Cerebellar cortex (tissue), 1 donor: ENCODE results near the gene MXRA8.

Experiments used
- DNase-seq: peaks from one replicate; pipeline ENCODE4 v3.0.0-alpha.2; 2015; ENCODE audit warnings: low spot score

Gene MXRA8

DNA sequence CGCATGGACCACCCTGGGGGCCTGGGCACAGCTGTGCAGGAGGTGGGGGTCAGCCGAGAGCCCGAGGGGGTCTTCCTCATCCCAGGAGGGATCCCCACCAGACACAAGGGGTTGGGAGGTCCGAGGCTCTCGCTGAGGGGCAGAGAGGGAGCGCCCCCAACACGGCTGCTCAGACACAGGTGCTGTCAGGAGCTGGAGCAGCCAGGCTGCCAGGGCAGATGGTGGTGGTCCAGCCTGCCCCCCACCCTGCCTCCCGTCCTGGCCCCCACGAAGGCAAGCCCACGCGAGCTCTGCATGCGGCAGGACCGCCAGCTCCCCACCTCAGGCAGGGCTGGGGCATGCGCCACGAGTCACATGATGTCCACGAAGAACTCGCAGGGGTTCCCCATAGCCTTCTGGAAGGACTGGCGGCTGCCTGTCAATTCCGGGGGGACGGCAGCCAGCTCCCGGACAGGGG, 22.5 kb downstream of the MXRA8 start:
- no peak for DNase-seq

- no peak for DNase-seq
Observed at GRCh38 chr1:1335283-1335682, 23.1 kb downstream of the MXRA8 start.

DNA sequence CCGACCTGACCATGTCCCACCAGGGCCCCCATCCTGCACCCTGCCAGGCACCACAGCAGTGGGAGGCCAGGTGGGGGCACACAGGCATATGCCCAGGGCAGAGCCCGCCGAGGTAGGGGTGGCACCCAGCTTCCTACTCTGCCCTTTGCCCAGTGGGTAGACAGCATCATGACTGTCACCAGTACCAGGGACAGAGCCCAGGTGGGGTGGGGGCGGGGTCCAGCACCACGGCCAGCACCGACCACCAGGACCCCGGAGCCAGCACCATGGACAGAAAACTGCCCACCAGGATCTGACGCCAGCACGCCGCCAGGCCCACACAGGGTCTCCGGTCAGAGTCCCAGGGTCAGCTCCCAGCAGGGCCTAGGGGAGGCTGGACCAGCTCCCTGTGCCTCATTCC, 23.5 kb downstream of the MXRA8 start:
- DNase-seq, result no peak

- no peak for DNase-seq
Observed at GRCh38 chr1:1333551-1334241, 24.7 kb downstream of the MXRA8 start.

- DNase-seq, result no peak
Observed at GRCh38 chr1:1332774-1333480, 25.4 kb downstream of the MXRA8 start.

DNA sequence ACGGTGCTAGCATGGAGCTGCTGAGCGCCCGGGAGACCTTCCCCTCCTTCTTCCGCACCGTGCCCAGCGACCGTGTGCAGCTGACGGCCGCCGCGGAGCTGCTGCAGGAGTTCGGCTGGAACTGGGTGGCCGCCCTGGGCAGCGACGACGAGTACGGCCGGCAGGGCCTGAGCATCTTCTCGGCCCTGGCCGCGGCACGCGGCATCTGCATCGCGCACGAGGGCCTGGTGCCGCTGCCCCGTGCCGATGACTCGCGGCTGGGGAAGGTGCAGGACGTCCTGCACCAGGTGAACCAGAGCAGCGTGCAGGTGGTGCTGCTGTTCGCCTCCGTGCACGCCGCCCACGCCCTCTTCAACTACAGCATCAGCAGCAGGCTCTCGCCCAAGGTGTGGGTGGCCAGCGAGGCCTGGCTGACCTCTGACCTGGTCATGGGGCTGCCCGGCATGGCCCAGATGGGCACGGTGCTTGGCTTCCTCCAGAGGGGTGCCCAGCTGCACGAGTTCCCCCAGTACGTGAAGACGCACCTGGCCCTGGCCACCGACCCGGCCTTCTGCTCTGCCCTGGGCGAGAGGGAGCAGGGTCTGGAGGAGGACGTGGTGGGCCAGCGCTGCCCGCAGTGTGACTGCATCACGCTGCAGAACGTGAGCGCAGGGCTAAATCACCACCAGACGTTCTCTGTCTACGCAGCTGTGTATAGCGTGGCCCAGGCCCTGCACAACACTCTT, 26.2 kb downstream of the MXRA8 start:
- DNase-seq, result no peak

DNA sequence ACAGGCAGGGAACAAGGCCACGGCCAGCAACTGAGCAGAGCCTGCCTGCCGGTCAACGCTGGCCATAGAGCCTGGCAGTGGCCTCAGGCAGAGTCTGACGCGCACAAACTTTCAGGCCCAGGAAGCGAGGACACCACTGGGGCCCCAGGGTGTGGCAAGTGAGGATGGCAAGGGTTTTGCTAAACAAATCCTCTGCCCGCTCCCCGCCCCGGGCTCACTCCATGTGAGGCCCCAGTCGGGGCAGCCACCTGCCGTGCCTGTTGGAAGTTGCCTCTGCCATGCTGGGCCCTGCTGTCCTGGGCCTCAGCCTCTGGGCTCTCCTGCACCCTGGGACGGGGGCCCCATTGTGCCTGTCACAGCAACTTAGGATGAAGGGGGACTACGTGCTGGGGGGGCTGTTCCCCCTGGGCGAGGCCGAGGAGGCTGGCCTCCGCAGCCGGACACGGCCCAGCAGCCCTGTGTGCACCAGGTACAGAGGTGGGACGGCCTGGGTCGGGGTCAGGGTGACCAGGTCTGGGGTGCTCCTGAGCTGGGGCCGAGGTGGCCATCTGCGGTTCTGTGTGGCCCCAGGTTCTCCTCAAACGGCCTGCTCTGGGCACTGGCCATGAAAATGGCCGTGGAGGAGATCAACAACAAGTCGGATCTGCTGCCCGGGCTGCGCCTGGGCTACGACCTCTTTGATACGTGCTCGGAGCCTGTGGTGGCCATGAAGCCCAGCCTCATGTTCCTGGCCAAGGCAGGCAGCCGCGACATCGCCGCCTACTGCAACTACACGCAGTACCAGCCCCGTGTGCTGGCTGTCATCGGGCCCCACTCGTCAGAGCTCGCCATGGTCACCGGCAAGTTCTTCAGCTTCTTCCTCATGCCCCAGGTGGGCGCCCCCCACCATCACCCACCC, 27.0 kb downstream of the MXRA8 start, which contains the start of gene TAS1R3:
TAS1R3 (plus strand) TSS at position 213 of the 898 bp plus-strand sequence; CDS start at position 279, 66 bp downstream.
- no peak for DNase-seq

- DNase-seq, result no peak
Observed at GRCh38 chr1:1330366-1331067, 27.8 kb downstream of the MXRA8 start.

DNA sequence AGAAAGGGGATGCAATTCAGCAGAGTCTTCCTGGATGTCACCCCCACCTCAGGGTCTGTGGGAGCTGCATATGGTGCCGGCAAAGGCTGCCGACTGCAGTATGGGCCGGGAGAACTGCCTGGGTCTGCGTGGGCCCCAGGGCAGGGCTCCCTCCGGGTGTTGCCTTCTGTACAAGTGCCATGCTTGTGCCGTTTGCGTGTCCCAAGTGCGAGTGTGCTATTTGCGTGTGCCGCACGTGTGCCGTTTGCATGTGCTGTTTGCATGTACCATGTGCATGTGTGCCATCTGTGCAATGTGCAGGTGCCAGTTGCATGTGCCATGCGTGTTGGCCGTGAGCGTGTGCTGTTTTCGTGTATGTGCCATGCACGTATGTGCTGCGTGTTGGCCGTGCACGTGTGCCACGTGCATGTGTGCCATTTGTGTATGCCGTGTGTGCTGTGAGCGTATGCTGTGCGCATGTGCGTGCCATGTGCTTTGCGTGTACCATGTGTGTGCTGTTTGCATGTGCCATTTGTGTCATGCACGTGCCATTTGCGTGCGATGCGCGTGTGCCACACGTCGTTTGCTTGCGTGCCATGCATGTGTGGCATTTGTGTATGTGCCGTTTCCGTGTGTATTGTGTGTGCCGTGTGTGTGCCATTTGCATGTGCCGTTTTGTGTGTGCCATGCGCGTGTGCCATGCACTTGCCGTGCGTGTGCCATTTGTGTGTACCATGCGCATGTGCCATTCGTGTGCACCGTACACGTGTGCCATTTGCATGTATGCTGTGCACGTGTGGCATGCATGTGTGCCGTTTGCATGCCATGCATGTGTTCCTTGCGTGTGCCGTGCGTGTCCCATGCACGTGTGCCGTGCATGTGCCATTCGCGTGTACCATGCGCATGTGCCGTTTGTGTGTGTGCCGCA, 28.8 kb downstream of the MXRA8 start:
- no peak for DNase-seq

DNA sequence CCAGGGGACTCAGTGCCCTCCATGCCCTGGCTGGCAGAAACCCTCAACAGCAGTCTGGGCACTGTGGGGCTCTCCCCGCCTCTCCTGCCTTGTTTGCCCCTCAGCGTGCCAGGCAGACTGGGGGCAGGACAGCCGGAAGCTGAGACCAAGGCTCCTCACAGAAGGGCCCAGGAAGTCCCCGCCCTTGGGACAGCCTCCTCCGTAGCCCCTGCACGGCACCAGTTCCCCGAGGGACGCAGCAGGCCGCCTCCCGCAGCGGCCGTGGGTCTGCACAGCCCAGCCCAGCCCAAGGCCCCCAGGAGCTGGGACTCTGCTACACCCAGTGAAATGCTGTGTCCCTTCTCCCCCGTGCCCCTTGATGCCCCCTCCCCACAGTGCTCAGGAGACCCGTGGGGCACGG, 30.1 kb downstream of the MXRA8 start:
- DNase-seq, result no peak

GRCh38 chr1:1327291-1327690, 31.1 kb downstream of the MXRA8 start:
- DNase-seq, result no peak

DNA sequence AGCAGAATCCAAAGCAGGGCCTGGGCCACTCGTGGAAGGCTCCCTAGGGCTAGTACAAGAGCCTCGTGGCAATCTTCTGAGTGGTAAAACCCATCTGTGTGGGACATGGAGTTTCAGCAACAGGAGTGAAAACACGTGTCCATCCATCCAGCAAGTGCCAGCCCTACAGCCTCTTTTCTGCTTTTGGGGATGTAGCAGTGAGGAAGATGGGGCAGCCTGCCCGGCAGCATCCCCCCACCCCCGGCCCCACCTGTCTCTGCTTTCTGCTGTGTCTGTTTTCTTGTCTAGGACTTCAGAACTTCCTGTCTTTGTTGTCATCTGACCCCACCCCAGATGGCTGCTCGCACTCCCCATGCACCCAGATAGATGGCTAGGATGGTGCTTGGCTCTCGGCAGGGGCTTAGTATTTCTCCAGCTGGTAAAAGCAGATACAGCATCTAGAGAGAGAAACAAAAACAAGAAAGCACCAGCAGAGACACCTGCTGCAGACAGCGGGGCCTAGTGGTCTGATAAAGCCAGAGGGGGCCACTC, 32.2 kb downstream of the MXRA8 start:
- DNase-seq, result no peak

DNA sequence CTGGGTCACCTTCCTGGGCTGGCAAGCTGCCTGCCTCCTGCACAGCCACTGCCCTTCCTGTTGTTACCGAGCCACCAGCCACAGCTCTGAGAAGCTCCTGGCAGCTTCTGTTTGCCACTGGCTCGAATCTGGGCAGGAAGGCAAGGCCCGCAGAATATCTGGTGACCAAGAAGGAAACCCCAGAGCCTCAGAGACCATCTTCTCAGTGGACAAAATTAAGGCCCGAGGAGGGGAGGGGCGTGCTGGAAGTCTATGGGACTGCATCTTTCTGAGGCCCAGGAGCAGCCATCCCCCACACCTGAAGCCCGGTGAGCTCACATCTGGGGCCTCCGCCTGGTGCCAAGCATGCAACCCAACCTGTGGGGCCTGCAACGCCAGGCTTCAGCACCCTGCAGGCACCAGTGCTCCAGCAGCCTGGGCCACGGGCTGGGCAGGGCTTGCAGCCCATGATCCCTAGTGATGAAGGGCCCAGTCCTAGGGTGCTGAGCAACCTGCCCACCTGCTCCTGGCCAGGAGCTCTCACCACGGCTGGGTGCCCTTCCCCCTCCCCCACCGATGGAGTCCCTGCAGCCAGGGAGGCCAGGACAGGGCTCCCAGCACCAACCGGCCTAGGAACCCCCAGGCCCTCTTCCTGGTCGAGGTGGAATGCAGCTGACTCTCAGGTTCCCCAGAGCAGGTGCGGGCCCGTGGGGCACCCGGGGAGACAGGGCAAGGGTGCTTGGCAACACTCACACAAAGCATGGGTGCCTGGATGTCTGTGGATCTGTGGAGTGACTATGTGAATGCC, 32.9 kb downstream of the MXRA8 start:
- DNase-seq, result no peak

DNA sequence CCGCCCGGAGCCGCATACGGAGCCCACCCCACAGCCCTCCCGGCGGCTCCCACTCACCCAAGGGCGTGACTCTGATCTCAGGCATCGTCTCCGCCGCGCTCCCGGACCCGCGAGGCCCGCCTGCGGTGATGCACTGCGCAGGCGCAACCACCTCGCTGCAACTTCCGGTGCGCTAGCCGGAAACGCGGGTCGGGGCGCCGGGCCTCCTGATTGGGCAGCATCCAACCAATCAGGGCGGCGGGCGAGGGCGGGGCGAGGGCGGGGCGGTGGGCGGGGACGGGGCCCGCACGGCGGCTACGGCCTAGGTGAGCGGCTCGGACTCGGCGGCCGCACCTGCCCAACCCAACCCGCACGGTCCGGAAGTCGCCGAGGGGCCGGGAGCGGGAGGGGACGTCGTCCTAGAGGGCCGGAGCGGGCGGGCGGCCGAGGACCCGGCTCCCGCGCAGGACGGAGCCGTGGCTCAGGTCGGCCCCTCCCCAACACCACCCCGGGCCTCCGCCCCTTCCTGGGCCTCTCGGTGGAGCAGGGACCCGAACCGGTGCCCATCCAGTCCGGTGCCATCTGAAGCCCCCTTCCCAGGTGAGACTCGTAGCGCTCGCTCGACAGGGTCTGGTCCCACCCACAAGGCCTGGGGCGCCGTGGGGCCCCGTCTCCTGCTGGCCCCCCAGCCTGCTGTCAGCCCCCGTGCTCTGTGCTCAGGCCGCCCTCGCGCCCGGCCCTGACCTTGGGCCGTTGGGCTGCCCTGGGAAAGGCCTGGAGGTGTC, 33.6 kb downstream of the MXRA8 start, which contains the start of the genes CPTP and INTS11:
CPTP (plus strand) TSS at position 279 of the 764 bp plus-strand sequence. CDS start 2,109 bp downstream, outside the sequence.
INTS11 (minus strand) TSS at position 137 of the 764 bp plus-strand sequence; CDS start at position 85, 52 bp downstream.
- peak; percentile 85 for DNase-seq

DNA sequence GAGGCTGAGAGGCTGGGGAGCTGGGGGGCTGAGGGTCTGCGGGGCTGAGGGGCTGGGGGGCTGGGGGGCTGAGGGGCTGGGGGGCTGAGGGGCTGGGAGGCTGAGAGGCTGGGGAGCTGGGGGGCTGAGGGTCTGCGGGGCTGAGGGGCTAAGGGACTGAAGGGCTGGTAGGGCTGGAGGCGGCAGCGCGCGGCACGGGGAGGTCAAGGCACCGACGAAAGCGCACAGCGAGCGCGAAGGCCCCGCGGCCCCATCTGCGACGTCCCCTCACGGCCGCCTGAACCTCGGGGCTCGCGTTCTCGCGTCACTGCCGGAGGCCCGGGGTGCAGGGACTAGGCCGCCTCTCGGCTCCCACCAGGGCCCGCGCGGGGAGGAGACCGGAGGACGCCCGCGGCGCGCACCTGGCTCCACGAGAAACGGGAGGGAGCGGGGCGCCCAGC, 34.3 kb downstream of the MXRA8 start:
- no peak for DNase-seq

GRCh38 chr1:1322952-1323351, 35.4 kb downstream of the MXRA8 start:
- no peak for DNase-seq

- no peak for DNase-seq
Observed at GRCh38 chr1:1322418-1322817, 35.9 kb downstream of the MXRA8 start.

DNA sequence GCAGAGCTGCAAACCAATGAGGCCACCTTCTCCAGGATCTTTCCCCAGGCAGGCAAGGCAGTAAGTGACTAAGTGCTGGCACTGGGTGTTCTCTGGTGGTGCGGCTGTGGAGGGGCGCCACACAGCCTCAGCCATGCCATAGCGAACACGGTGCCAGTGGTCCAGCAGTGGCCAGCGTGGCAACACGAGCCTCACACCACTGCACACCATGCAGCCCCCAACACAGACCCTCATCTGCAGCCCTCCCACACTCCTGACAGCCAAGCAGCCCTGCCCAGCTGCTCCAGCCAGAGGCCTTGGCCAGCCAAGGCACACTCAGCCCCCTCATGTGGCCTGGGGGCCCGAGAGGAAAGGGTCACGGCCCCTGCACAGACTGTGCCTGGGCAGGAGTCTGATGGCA, 36.9 kb downstream of the MXRA8 start:
- DNase-seq, result no peak
